ENCODE measurements around the gene GLIS1. TPM values are rescaled to one million over a fixed set of nuclear protein-coding genes. Genes with fewer than 3 reads are reported as not detected.

GLIS1 gene
- total RNA-seq, 2 experiments from 2014 or later = not detected

DNA sequence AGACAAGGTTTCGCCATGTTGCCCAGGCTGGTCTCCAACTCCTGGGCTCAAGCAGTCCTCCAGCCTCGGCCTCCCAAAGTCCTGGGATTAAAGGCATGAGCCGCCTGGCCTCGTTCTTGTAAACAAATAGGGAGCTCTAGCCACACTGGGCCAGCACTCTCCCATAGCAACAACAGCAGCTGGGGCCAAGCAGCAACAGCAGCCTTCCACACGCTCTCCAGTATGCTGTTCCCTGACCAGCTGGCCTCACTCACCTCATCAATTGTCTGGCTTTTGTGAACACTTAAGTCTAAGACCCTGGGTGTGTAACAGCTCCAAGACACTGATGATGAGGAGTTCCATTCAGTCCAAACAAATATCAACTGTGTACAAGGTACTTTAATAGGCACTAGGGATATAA is 16.9 kb upstream of the GLIS1 start:
- POLR2A ChIA-PET = interaction anchor here (0.6 kb wide), 1 partner anchor 294 kb away, joined by 4 read pairs; no protein-coding TSS in a partner anchor
- Mint-ChIP-seq H3K9me3 (no peaks in the 10 kb centered on the region), H3K27ac (no peak overlapping the region), H3K36me3 (no peaks in the 10 kb centered on the region), H3K27me3 (peaks cover 2% of the 10 kb centered on the region), H3K4me3 (no peak overlapping the region), H3K4me1 (peaks cover 5% of the 10 kb centered on the region)
- ATAC-seq (ENCODE audit: low read depth) (no peak), DNase-seq (no peak)

- H3K36me3 Mint-ChIP-seq = no peaks in the 10 kb centered on the region
- ATAC-seq (ENCODE audit: low read depth) (peak; percentile 36), DNase-seq (no peak)
- no peaks in the 10 kb centered on the region for H3K9me3 Mint-ChIP-seq
- peaks cover 2% of the 10 kb centered on the region for H3K27me3 Mint-ChIP-seq
- peaks cover 5% of the 10 kb centered on the region for H3K4me1 Mint-ChIP-seq
- H3K27ac Mint-ChIP-seq = no peak overlapping the region
- POLR2A ChIA-PET = no interaction called here
- H3K4me3 Mint-ChIP-seq = no peak overlapping the region
Measured at GRCh38 chr1:53754484-53755312, 15.7 kb upstream of the GLIS1 start.

DNA sequence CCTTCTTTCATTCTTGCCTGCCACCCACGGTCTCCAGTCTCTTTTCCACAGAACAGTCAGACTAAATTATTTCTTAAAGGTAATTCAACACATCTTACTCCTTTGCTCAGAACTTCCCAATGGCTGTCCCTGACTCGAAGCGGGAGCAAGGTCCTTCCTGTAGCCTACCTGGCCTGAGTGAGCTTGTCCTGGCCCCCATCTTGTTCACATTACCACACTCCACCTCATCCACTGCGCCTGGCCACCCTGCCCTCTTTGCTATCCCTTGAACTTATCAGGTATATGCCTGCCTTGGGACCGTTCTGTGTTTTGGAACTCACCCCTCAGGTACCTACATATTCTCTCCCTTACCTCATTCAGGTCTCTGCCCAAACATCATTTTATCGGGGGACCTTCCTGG is 13.3 kb upstream of the GLIS1 start:
- peaks cover 2% of the 10 kb centered on the region for H3K27me3 Mint-ChIP-seq
- POLR2A ChIA-PET = no interaction called here

GRCh38 chr1:53747841-53748240 is 8.9 kb upstream of the GLIS1 start:
- peaks cover under 1% of the 10 kb centered on the region for H3K36me3 Mint-ChIP-seq
- peaks cover 29% of the 10 kb centered on the region for H3K27me3 Mint-ChIP-seq
- H3K4me1 Mint-ChIP-seq = peaks cover 5% of the 10 kb centered on the region
- POLR2A ChIA-PET = no interaction called here
- DNase-seq (no peak), ATAC-seq (ENCODE audit: low read depth) (no peak)
- H3K27ac Mint-ChIP-seq = no peak overlapping the region
- peaks cover 3% of the 10 kb centered on the region for H3K9me3 Mint-ChIP-seq
- no peak overlapping the region for H3K4me3 Mint-ChIP-seq

More for the DNA sequence above, 13.3 kb upstream of the GLIS1 start:
- Mint-ChIP-seq H3K4me1 (peaks cover 5% of the 10 kb centered on the region), H3K27ac (no peak overlapping the region), H3K36me3 (no peaks in the 10 kb centered on the region), H3K9me3 (no peaks in the 10 kb centered on the region), H3K4me3 (no peak overlapping the region)
- no peak for ATAC-seq (ENCODE audit: low read depth)
- no peak for DNase-seq

GRCh38 chr1:53740621-53741105 is 1.7 kb upstream of the GLIS1 start:
- Mint-ChIP-seq H3K4me1 (no peaks in the 10 kb centered on the region), H3K36me3 (peaks cover 2% of the 10 kb centered on the region), H3K9me3 (peaks cover 5% of the 10 kb centered on the region), H3K27me3 (peaks cover 59% of the 10 kb centered on the region), H3K4me3 (peak overlapping the region; percentile 5), H3K27ac (no peak overlapping the region)
- POLR2A ChIA-PET = interaction anchor here (0.7 kb wide), 1 partner anchor 56 kb away, joined by 5 read pairs; no protein-coding TSS in a partner anchor
- DNase-seq (no peak), ATAC-seq (ENCODE audit: low read depth) (no peak)

GRCh38 chr1:53738205-53739108 is 507 bp downstream of the GLIS1 start:
- peak; percentile 32 for ATAC-seq (ENCODE audit: low read depth)
- no peaks in the 10 kb centered on the region for H3K4me1 Mint-ChIP-seq
- peak overlapping the region; percentile 42 for H3K4me3 Mint-ChIP-seq

GRCh38 chr1:53737648-53738204 is 1.2 kb downstream of the GLIS1 start:
- Mint-ChIP-seq H3K36me3 (peaks cover under 1% of the 10 kb centered on the region), H3K27ac (no peak overlapping the region), H3K27me3 (peaks cover 58% of the 10 kb centered on the region), H3K4me1 (no peaks in the 10 kb centered on the region), H3K9me3 (peaks cover under 1% of the 10 kb centered on the region), H3K4me3 (peak overlapping the region; percentile 10)
- POLR2A ChIA-PET = no interaction called here
- DNase-seq (peak; percentile 36), ATAC-seq (ENCODE audit: low read depth) (no peak)

More at GRCh38 chr1:53738205-53739108, 507 bp downstream of the GLIS1 start:
- POLR2A ChIA-PET = no interaction called here
- no peak for DNase-seq
- Mint-ChIP-seq H3K36me3 (peaks cover 2% of the 10 kb centered on the region), H3K9me3 (peaks cover 5% of the 10 kb centered on the region), H3K27me3 (peaks cover 66% of the 10 kb centered on the region), H3K27ac (no peak overlapping the region)

DNA sequence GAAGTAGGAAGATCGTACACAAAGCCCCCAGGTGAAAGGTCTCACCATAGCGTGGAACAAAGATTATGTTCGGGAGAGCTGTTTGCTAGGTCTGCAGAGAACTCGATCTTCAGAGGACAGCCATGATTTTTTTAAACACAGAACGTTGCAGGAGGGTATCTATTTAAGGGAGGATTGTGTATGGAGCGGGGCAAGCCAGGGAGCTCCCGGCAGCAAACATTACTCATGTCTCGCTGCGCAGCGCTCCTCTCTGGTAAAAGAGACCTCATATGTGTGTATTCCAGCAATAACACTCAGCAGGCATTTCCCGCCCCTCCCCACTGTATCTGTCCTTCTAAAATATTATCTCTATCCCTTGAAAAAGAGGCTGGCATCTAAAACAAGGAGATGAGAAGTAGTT is 2.7 kb downstream of the GLIS1 start:
- H3K27ac Mint-ChIP-seq = no peak overlapping the region
- ATAC-seq (ENCODE audit: low read depth) (no peak), DNase-seq (no peak)
- no peaks in the 10 kb centered on the region for H3K9me3 Mint-ChIP-seq
- H3K27me3 Mint-ChIP-seq = peaks cover 54% of the 10 kb centered on the region
- no peaks in the 10 kb centered on the region for H3K36me3 Mint-ChIP-seq
- H3K4me3 Mint-ChIP-seq = no peak overlapping the region
- H3K4me1 Mint-ChIP-seq = no peaks in the 10 kb centered on the region
- POLR2A ChIA-PET = no interaction called here

DNA sequence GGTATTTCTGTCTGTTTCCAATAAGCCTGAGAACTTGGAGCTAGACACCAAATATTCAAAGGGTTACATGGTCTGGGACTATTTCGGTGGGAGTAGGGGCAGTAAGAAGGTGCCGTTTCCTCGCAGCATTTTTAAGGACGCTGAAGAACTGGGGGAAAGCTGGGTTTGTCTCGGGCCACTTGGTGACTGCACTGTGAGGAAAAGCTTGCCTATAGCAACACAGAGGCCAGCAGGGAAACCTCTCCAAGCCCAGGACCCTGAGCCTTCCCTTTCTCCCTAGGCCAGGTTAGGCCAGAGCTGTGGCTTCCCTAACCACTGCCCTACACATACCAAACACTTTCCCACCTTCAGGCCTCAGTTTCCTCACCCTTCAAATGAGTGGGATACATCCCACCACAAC is 3.3 kb downstream of the GLIS1 start:
- Mint-ChIP-seq H3K4me3 (no peak overlapping the region), H3K27ac (no peak overlapping the region), H3K36me3 (no peaks in the 10 kb centered on the region), H3K4me1 (no peaks in the 10 kb centered on the region), H3K9me3 (no peaks in the 10 kb centered on the region), H3K27me3 (peaks cover 57% of the 10 kb centered on the region)
- POLR2A ChIA-PET = no interaction called here
- DNase-seq (no peak), ATAC-seq (ENCODE audit: low read depth) (no peak)

- DNase-seq = no peak
- ATAC-seq (ENCODE audit: low read depth) = no peak
- H3K9me3 Mint-ChIP-seq = no peaks in the 10 kb centered on the region
- H3K4me3 Mint-ChIP-seq = no peak overlapping the region
- POLR2A ChIA-PET = no interaction called here
- H3K27ac Mint-ChIP-seq = no peak overlapping the region
- H3K36me3 Mint-ChIP-seq = no peaks in the 10 kb centered on the region
- peaks cover 56% of the 10 kb centered on the region for H3K27me3 Mint-ChIP-seq
- no peaks in the 10 kb centered on the region for H3K4me1 Mint-ChIP-seq
Measured at GRCh38 chr1:53735261-53735660, 3.7 kb downstream of the GLIS1 start.

GRCh38 chr1:53734650-53735211 is 4.2 kb downstream of the GLIS1 start:
- DNase-seq (no peak), ATAC-seq (ENCODE audit: low read depth) (no peak)
- Mint-ChIP-seq H3K9me3 (no peaks in the 10 kb centered on the region), H3K27me3 (peaks cover 51% of the 10 kb centered on the region), H3K27ac (no peak overlapping the region), H3K4me1 (no peaks in the 10 kb centered on the region), H3K36me3 (no peaks in the 10 kb centered on the region), H3K4me3 (no peak overlapping the region)
- POLR2A ChIA-PET = interaction anchor here (0.6 kb wide), 1 partner anchor 1293 kb away, joined by 3 read pairs; no protein-coding TSS in a partner anchor

DNA sequence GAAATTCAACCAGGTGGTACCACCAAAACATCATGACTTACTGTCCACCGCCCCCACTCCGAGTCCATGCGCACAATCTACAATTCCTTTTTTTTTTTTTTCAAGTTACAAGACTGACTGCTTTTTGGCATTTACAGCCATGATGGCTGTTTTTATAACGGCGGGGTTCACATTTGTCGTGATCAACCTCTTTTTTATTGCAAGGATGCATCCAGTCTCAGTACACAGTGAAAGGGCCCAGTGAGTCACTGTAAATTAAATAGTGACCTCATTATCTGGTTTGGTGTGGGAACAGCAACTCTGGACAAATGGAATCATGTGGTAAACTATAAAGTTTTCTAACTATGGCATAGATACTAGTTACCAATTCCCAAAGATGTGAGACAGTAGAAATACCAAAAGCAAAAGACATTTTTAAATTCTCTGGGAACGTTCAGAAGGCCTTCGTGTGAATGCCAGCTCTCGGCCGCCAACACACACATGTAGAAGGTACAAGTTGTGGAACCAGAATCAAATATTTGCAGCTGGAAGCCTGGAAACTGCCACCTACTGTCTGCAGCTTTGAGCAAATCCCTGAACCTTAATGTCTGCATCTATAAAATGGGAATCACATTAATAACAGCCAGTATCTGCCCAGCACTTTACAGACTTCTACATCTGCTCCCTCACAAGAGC is 4.9 kb downstream of the GLIS1 start:
- Mint-ChIP-seq H3K4me1 (no peaks in the 10 kb centered on the region), H3K27me3 (peaks cover 49% of the 10 kb centered on the region), H3K4me3 (no peak overlapping the region), H3K9me3 (no peaks in the 10 kb centered on the region), H3K36me3 (no peaks in the 10 kb centered on the region), H3K27ac (no peak overlapping the region)
- POLR2A ChIA-PET = interaction anchor here (0.6 kb wide), 1 partner anchor 1293 kb away, joined by 3 read pairs; no protein-coding TSS in a partner anchor
- ATAC-seq (ENCODE audit: low read depth) = no peak
- no peak for DNase-seq
